ENCODE measurements around the gene KIF2C.
"Not testable (repeated sequence)": the region's sequence is repeated elsewhere in the genome, so short reads cannot be mapped to it uniquely, and the experiment has no call there.

Gene KIF2C

DNA sequence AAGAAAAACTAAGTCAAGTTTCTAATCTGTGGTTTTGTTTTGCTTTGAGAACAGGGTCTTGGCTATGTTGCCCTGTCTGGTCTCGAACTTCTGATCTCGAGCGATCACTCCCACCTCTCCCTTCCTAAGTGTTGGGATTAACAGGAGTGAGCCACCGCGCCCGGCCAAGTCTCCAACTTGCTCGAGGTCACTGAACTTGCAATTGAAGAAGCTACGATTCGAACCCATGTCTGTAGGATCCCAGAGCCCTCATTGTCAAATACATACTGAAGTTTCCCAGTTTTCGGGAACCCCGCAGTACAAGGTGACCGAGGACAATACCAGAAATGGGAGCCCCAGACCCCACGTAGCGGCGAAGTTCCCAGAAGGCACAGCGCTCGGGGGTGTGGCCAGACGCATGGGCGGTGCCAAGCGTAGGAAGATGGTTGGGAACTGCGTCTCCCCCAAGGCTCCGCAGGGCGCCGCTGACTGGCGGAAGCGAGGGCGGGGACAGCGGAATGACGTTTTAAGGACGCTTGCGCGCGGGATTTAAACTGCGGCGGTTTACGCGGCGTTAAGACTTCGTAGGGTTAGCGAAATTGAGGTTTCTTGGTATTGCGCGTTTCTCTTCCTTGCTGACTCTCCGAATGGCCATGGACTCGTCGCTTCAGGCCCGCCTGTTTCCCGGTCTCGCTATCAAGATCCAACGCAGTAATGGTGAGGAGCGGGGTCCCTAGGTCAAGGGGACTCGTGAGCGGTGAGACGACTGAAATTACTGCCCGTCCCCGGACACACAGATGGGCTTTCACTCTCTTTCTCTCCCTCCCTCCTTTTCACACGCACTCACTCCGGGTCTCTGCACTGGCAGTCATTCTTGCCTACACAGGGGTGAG, at the start of gene KIF2C:
TSS of gene KIF2C (plus strand) at position 531 of the 872 bp plus-strand sequence. CDS start at position 627, 96 bp downstream.
- peak; percentile 96 for DNase-seq

GRCh38 chr1:44693159-44693558, 46.5 kb upstream of the KIF2C start:
- DNase-seq, result no peak

DNA sequence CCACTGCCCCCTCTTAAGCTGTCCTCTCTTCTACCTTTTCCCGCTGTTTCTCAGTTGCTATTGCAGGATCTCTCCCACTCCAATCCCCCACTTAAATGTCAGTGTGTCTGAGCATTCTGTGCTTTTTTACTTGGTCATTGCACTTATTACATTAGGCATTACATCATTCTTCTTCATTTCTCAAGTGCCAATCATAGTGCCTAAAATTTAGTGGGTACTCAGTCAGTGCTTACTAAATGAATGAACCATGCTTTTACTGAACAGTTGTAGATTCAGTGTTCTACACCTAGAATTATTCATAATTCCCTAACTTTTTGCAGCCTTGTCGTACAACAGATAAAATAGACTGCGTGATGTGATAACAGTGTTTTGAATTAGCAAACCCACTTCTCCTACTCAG, 45.7 kb upstream of the KIF2C start:
- DNase-seq, result no peak

DNA sequence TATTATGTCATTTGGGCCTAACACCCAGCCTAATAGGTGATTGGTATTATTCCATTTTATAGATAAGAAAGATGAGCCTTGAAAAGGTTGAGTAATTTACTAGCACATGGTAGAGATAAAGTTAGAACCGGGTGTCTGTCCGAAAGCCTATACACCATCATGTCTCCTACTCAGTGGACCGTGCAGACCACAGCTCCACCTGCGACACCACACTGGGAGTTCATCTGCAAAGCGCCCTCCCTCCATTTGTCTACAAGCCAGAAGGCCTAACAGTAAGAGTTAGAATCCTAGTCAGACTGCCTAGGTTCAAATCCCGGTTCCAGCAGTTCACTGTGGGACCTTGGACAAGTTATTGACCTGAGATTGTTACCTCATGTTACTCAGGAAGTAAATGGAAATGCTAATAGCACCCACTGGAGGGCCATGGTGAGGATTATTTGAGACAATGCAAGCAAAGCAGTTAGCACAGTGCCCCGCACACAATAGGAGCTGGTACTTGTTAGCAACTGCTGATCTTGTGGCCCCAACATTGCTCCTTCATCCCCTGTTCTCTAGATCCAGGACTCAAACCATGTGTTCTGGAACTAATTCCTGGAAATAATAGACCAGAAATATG, 44.7 kb upstream of the KIF2C start:
- no peak for DNase-seq

- DNase-seq, result no peak
Measured at GRCh38 chr1:44695671-44696070, 44.0 kb upstream of the KIF2C start.

DNA sequence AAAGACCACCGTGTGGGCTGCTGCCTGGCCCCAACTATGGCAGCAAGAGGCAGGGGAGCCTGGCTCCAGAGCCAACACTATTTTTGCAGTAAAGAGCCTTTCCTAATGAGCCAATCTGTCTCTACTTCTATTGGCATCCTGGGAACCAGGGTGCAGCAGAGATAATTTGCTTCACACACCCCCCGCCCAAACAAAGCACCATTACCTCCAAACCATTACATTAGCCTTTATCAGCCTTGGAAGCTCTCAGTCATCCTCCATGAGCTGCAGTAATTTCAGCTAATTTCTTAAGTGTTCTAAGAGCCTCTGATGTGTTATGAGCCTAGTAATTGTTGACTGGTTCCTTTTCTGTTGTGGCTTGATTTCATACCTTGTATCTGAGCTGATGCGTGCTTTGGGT, 43.5 kb upstream of the KIF2C start:
- DNase-seq, result no peak

DNA sequence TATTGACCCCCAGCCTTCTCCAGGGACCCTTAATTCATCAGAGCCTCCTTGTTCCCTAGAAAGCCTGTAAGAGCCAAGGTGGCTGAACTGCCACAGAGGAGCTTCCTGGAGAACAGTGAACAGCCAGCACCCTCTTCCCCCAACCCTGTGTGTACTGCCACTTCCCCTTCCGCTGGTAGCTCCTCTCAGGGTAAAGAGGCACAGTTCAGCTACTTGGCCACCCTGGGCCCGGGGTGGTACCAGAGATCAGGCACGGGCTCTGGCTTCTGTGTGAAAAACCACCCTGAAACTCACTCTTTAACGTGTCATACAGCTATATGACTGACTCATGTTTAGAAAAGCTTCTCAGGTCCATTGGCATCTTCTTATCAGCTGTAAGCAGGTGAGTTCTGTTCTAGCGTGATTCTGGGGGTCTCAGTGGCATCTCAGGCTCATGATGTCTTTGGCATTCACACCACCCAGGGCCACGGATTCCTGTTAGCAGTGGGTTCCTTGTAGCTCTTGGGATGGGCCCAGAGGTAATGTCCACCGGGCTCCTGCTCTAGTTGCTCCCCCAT, 42.8 kb upstream of the KIF2C start:
- DNase-seq, result no peak

DNA sequence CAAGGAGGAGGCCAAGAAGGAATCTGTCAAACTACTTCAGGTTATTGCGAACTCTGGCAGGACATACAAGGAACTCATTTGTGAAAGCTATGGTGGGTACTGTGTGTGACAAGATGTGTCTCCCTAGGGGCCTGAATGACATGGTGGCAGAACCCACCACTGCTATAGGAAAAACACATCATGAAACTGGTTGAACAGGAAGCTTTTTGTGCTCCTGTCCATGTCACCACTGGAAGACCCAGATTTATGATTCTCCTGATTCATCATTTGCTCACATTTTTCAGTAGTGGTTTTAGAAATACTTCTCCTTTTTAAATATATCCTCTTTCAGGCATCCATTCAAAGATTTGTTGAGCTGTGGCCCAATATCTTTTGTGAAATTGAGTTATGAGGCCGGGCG, 41.5 kb upstream of the KIF2C start:
- no peak for DNase-seq

DNA sequence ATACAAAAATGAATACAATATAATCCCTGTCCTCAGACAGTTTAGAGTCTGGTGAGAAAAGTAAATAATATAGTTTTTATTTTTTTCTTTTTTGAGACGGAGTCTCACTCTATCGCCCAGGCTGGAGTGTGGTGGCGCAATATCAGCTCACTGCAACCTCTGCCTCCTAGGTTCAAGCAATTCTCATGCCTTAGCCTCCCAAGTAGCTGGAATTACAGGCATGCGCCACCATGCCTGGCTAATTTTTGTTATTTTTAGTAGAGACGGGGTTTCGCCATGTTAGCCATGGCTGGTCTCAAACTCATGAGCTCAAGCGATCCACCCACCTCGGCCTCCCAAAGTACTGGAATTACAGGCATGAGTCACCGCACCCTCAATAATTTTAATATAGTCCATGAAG, 40.3 kb upstream of the KIF2C start:
- not testable (repeated sequence) for DNase-seq

DNA sequence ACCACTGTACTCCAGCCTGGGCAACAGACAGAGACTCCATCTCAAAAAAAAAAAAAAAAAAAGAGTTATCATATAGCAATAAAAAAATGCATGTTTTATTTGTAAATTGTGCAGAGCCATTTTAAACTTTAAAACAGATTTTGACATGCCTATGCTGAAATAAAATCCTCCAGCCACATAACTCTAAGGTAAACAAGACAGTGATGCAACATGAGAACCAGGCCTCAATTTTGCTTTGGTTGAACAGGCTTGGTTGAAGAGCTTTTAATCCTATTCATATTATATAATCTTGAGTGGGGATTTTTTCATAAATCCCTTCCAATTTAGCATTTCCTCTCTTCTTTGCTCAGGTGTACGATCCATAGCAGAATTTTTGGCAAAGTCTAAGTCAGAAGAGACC, 39.1 kb upstream of the KIF2C start:
- no peak for DNase-seq

GRCh38 chr1:44701141-44701573, 38.5 kb upstream of the KIF2C start:
- DNase-seq, result no peak

DNA sequence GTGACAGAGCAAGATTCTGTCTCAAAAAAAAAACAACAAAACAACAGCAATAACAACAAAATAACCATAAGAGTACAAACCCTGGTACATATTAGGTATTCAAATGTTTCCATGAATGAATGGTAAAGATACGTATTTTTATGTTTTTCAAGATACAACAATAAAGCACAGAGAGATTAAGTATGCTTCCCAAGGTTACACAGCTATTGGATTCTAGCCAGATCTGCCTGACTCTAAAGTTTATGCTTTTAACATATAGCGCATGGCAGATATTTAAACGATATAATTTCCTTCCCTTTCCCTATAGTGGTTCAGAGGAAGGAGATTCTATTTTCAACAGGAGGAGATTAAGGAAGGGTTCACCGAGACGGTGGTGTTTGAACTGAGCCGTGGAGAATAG, 34.2 kb upstream of the KIF2C start:
- DNase-seq, result no peak

DNA sequence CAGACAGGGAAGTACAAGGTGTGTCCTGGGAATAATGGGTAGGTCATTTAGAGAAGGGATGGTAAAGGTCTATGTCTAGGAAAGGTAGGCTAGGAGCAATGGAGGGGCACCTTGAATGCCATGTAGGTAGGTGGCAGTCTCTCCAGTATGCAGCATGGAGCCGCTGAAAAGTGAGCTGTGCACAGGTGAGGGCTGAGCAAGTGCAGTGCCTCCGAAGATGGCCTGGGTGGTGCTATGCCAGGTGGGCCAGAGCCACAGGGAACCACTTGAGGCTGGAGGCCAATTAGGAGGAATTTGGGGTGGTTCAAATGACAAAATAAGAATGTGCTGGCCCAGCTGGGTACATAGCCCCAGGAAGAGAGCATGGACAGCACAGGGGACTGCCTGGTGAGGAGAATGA, 33.7 kb upstream of the KIF2C start:
- DNase-seq, result no peak

- no peak for DNase-seq
Measured at GRCh38 chr1:44707112-44707881, 32.3 kb upstream of the KIF2C start.

DNA sequence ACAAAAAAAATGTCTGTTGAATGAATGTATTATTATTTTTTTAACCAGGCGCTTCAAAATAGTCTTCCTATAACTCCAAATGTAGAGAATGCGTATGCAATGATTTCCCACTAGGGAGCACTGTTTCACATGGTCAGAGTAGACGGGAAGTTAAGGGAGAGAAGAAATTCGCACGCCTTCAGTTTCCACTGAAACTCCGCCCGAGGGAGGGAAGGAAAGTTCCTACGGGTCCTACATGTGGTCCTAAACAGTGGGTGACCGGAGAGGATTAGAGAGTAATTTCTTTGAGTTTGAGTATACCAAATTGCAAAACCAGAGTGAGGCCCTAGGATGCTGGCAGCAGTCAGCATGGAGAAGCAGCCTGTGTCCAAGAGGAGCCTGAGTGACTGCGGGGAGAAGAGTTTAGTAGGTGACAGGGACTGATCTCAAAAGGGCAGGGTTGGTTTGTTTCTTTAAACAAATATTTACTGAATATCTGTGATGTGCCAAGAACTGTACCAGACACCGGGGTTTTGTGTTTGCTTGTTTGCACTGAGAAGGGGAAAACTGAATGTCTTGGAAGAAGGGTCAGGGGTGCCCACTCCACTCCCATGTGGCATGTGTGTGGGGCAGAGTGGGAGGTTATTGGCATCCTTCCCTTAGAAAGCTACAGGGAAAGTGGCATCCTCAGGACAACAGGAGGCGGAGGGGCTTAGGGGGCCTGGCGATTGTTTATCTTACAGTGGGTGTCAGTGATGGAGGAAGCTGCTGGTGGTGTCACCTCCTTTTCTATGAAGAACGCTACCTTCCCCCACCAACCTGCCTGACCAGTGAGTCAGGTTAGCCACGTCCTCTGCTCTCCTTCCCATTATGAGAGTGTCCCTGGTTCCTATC, 31.4 kb upstream of the KIF2C start:
- DNase-seq, result no peak

GRCh38 chr1:44713321-44713781, 26.3 kb upstream of the KIF2C start:
- no peak for DNase-seq

GRCh38 chr1:44714532-44714931, 25.1 kb upstream of the KIF2C start:
- no peak for DNase-seq

DNA sequence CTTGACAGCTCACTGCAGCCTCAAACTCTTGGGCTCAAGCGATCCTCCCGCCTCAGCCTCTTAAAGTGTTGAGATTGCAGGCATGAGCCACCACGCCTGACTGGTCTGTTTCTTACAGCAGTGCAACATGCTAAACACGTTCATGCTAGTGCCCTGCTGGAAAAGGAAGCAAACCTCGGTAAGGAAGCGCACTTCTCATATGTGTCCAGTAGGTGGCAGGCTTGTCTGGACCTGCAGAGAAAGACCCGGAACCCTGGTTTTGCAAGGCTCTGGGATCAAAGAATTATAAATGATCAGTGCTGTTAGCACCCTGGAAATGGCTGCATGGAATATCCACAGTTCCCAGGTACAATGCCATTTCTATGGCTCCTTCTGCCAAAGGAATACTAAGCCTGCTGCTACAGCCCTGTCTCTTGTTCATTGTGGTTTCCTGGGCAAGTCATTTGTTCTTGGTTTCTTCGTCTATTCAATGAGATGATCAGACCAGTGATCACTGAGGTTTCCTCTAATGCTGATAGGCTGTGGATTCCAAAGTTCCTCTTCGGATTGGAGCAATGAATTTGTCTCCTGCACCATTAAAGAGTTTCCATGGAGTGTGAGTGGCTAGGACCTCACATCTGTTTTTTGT, 24.6 kb upstream of the KIF2C start:
- DNase-seq, result peak; percentile 64

- DNase-seq, result no peak
Measured at GRCh38 chr1:44717156-44717555, 22.5 kb upstream of the KIF2C start.

DNA sequence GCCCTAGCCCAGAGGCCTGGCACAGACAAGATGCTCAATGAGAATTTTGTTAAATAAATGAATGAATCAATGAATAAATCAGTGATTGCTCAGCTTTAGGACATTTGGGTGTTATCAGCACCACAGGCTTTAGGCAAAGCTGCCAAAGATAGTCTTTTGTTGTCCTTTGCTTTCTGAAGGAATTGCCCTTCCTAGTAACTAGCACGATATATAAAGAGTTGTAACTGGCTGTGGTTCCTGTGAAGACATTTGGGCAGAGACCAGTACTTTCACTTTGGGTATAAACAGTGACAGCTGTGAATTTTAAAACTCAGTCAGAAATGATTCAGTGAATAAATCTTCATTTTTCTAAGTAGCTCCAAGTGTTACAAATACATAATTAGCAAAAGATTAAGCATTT, 22.0 kb upstream of the KIF2C start:
- no peak for DNase-seq

DNA sequence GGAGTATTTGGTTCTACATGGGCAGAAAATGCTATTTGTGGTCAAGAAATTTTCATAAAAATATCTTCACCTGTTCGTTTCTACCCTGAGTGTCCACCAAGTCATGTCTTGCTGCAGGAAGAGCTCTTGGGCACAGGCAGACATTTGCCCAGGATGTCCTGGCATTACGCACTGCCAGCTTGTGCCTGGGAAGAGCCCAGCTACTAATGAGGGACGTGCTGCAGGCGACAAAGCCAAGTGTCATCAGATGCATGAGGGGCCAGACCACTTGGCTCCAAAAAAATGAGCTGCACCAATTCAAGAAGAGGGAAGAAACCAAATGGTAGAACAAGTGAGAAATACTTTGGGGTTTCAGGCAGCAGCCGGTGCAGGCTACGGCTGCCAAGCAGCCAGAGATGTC, 21.5 kb upstream of the KIF2C start:
- no peak for DNase-seq

DNA sequence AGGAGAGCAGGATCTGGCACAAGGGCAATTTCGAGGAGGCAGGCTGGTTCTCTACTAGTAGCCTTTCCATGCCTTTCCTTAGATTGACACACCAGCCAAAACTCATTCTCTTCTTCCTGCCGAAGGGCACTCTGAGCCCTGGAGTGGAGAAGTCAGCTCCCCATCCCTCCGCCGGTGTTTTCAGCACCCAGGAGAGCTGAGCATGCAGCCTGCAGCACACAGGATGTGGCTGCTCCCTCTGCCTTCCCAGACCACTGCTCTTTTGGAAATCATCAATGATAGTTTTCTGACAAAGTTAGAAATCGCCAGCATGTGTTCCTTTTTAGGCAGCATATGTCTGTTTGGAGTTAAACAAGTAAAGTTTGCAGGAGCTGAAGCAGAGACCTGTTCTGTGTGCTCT, 20.3 kb upstream of the KIF2C start:
- no peak for DNase-seq
